HepG2 (cell line): ENCODE results near the gene POU4F2. TPM values are rescaled to one million over a fixed set of nuclear protein-coding genes. Genes with fewer than 3 reads are reported as not detected.

Source experiments
- ATAC-seq: fragments of 200-7000 bp; cut with Tn5 transposase; 3 replicates; pipeline ENCODE4 v1.9.1; 2020; ENCODE audit warnings: mild to moderate bottlenecking, moderate library complexity
- BruUV-seq: library from RNA; stranded (reverse); fragments of 400-500 nt; replicated peaks from 2 replicates; lab custom pipeline; 2021; lab: Mats Ljungman, UMichigan
- CTCF ChIA-PET: fragments of 300-600 bp; formaldehyde crosslinking; extraction: SDS; loops from one replicate; lab custom pipeline; 2021; ENCODE audit warnings: low total read pairs, inconsistent platforms, low intra/inter-chr PET ratio; lab: Yijun Ruan, JAX
- POLR2A ChIA-PET: fragments of 350-600 bp; sonication (Branson Sonifier 250); formaldehyde crosslinking; loops from one replicate; lab custom pipeline; 2020; ENCODE audit warnings: antibody characterized with exemption, inconsistent platforms; lab: Yijun Ruan, JAX
- DNase-seq: peaks from one replicate; pipeline ENCODE4 v3.0.0-alpha.2; 2015; ENCODE audit warnings: low spot score
- FAIRE-seq: peaks from 3 replicates; lab custom pipeline; 2011; peaks lifted over from hg19 to GRCh38; lab: Jason Lieb, UNC
- H2AFZ ChIP-seq: one replicate; pipeline ENCODE4 v1.6.1; 2011; ENCODE audit warnings: low read length, inconsistent platforms
- H3K27ac ChIP-seq: fragments of 300-600 bp; 3 replicates; pipeline ENCODE4 v1.8.0; 2011; ENCODE audit warnings: mixed run types, mild to moderate bottlenecking, mixed read lengths, low read length, inconsistent platforms; ENCODE audit not compliant: insufficient read depth; ENCODE audit errors: extremely low read length
- H3K27me3 ChIP-seq, 2 experiments: fragments of 200-600 bp in 1 of 2; 2 replicates in 1 of 2; 3 replicates in 1 of 2; pipeline versions ENCODE4 v1.6.0 to v1.8.0; 2011; ENCODE audit warnings: low read length in 2 of 2, mild to moderate bottlenecking in 2 of 2, moderate library complexity in 2 of 2, inconsistent platforms in 1 of 2; ENCODE audit not compliant: insufficient read depth in 2 of 2, control insufficient read depth in 1 of 2
- H3K36me3 ChIP-seq, 2 experiments: fragments of 200-600 bp in 1 of 2; replicated peaks in 1 of 2; 2 replicates in 1 of 2; 3 replicates in 1 of 2; pipeline versions ENCODE4 v1.5.1 to v1.8.0; 2011; ENCODE audit warnings: low read length in 2 of 2, inconsistent platforms in 1 of 2; ENCODE audit not compliant: insufficient read depth in 2 of 2, control insufficient read depth in 1 of 2
- H3K4me1 ChIP-seq: 2 replicates; pipeline ENCODE4 v1.5.1; 2012; ENCODE audit warnings: low read length, inconsistent platforms; ENCODE audit not compliant: insufficient read depth
- H3K4me2 ChIP-seq: 2 replicates; pipeline ENCODE4 v1.6.0; 2011; ENCODE audit warnings: low read depth, low read length, inconsistent platforms
- H3K4me3 ChIP-seq, 3 experiments: fragments of 200-600 bp in 1 of 3; sonication (generic), shearing (Covaris generic) in 1 of 3; replicated peaks in 1 of 3; 2 replicates each; pipeline ENCODE4 v1.5.1; 2011 to 2016; ENCODE audit warnings: low read length in 3 of 3, inconsistent platforms in 2 of 3, low read depth in 2 of 3, mild to moderate bottlenecking in 2 of 3, control low read depth in 1 of 3, mixed read lengths in 1 of 3; ENCODE audit not compliant: insufficient read depth in 1 of 3
- H3K79me2 ChIP-seq: one replicate; pipeline ENCODE4 v1.6.1; 2011; ENCODE audit warnings: low read length, inconsistent platforms; ENCODE audit not compliant: insufficient read depth
- H3K9ac ChIP-seq: 2 replicates; pipeline ENCODE4 v1.6.0; 2011; ENCODE audit warnings: mild to moderate bottlenecking, low read depth, low read length, inconsistent platforms; ENCODE audit not compliant: insufficient read depth
- H3K9me3 ChIP-seq: 2 replicates; pipeline ENCODE4 v1.5.1; 2012; ENCODE audit warnings: mild to moderate bottlenecking, low read length
- H4K20me1 ChIP-seq: 2 replicates; pipeline ENCODE4 v1.6.0; 2011; ENCODE audit warnings: inconsistent platforms, mild to moderate bottlenecking, low read length, moderate library complexity; ENCODE audit not compliant: insufficient read depth
- NAIF1 ChIP-seq: sonication (generic); formaldehyde crosslinking; IDR thresholded peaks from 2 replicates; pipeline ENCODE4 v1.5.0; 2020; ENCODE audit warnings: mild to moderate bottlenecking, missing genetic modification reagents, borderline replicate concordance
- U2AF1 ChIP-seq: fragments of 200-400 bp; formaldehyde crosslinking; optimal IDR thresholded peaks from 2 replicates; pipeline ENCODE3; 2017; ENCODE audit warnings: mild to moderate bottlenecking, low read depth, low read length
- WGBS: methylation state at CpG from one replicate; pipeline ENCODE4 v1.1.6; 2017; ENCODE audit warnings: low lambda C conversion rate; 5-methylcytosine and 5-hydroxymethylcytosine counted together
- in situ Hi-C: cut with HindIII; loops from 2 replicates; pipeline ENCODE4 v1.10.0; 2017; ENCODE audit warnings: low pct_unique_long_range_greater_than_20kb; ENCODE audit not compliant: extremely low pct_ligation_motif_present
- intact Hi-C: fragments of 100-400 bp; cut with micrococcal nuclease; formaldehyde crosslinking; loops from one replicate; pipeline ENCODE4 v1.10.0; 2022; ENCODE audit not compliant: unreplicated experiment
- polyA plus RNA-seq, 8 experiments: library from polyadenylated mRNA; depleted of rRNA in 3 of 8; stranded (reverse) in 7 of 8; unstranded in 1 of 8; fragments of >200 nt; fragmentation: Illumina TruSeq in 4 of 8; extraction: Trizol in 4 of 8; gene quantifications; 2 replicates each; pipeline versions ENCODE4 v1.2.1 to v1.2.3, GENCODE V29; 2011 to 2016; ENCODE audit warnings: low read depth in 4 of 8, missing spikeins in 1 of 8, mixed read lengths in 1 of 8; ENCODE audit not compliant: insufficient read depth in 1 of 8
- total RNA-seq, 5 experiments: library from RNA; depleted of rRNA; stranded (reverse); fragments of >200 nt; fragmentation: Illumina TruSeq; extraction: Trizol; gene quantifications; 2 replicates each; pipeline ENCODE4 v1.2.3, GENCODE V29; 2016; ENCODE audit warnings: low read depth in 1 of 5

Gene POU4F2
- total and polyA plus RNA-seq, 2 of the 13 experiments (the other 11 are each of a cell fraction or from before 2014, with no cell fraction given), result not detected

DNA sequence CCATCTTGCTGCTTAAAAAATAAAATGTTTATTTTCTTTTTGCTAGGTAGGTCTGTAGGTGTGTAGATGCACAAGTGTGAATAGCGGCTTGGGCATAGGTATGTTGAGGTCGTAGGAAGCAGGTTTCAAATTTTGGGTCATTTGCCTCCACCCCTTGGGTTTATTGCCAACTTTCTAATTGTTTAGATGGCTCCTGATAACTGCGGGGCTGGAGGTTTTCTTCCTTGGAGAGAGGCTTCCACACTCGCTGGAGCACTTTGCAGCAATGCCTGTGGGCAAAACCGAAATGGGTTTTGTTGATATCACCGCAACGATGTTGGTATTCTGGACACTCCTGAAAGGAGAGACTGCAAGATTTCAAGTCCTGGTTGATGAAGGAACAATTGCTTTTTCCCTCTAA, 3.9 kb upstream of the POU4F2 start:
- intact Hi-C loops (loop anchor here (5.0 kb wide), 1 partner anchor 293 kb away; no protein-coding TSS in a partner anchor), in situ Hi-C loops (loop anchor here (10.0 kb wide), 1 partner anchor 90 kb away; no protein-coding TSS in a partner anchor)
- no peaks in the 10 kb centered on the region for H3K79me2 ChIP-seq
- H3K9ac ChIP-seq, result no peak overlapping the region
- DNase-seq, result no peak
- no peak for FAIRE-seq
- ATAC-seq, result no peak
- H3K4me2 ChIP-seq, result no peak overlapping the region
- H3K9me3 ChIP-seq, result no peaks in the 10 kb centered on the region
- H3K36me3 ChIP-seq, result no peaks in the 10 kb centered on the region
- no peaks in the 10 kb centered on the region for H4K20me1 ChIP-seq
- TF ChIP-seq U2AF1, result no peak
- 16% methylated on average over 7 of the region's 7 CpGs for WGBS
- no peak overlapping the region for H3K27ac ChIP-seq
- ChIA-PET POLR2A (no interaction called here), CTCF (no interaction called here)
- peaks cover 3 to 11% of the 10 kb centered on the region in 2 experiments; a peak in 2 of 5 replicates for H3K27me3 ChIP-seq
- no peak overlapping the region for H2AFZ ChIP-seq
- no peaks in the 10 kb centered on the region for H3K4me1 ChIP-seq
- no TSS peak for BruUV-seq
- no peak overlapping the region for H3K4me3 ChIP-seq

DNA sequence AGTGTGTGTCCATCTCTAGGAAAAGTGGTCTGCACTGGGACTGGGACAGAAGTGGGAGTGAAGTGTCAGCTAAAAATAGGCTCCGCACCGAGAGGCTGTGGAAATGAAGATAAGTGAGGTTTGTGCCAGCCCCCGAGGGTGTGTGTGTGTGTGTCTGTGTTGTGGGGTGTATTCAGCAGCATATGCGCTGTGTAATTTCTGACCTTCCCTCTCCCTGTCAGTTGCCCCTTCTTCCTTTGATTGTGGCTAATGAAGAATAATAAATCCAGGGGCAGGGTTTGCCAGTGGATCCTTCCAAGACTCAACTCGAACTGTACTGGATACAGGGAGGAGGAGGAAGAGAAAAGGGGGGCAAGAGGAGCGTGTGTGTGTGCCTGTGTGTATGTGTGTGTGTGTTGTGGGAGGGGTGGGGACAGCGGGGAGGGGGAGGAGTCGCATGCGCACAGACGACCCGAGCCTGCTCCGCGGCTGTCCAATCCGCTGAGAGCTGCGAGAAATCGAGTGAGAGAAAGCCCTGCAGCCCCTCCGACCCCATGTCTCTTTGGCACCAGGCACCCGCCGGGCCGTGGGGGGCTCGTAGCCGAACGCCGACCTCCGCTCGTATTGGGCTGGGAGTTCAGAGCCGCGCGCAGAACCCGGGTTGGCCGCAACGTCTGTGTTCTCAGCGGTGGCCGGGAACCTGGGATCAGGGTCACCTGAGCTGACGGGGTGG, 916 bp upstream of the POU4F2 start:
- ATAC-seq (no peak), DNase-seq (no peak), FAIRE-seq (no peak)
- intact Hi-C loops (loop anchor here (5.0 kb wide), 1 partner anchor 295 kb away; no protein-coding TSS in a partner anchor), in situ Hi-C loops (loop anchor here (10.0 kb wide), 1 partner anchor 93 kb away; no protein-coding TSS in a partner anchor)
- H3K27me3 ChIP-seq, result peaks cover 3 to 11% of the 10 kb centered on the region in 2 experiments; a peak in 2 of 5 replicates
- H3K4me1 ChIP-seq, result no peaks in the 10 kb centered on the region
- H3K79me2 ChIP-seq, result no peaks in the 10 kb centered on the region
- CTCF ChIA-PET, result no interaction called here
- no TSS peak for BruUV-seq
- H3K4me3 ChIP-seq, result no peak overlapping the region
- POLR2A ChIA-PET, result no interaction called here
- H3K36me3 ChIP-seq, result no peaks in the 10 kb centered on the region
- no peak overlapping the region for H3K27ac ChIP-seq
- no peak overlapping the region for H3K4me2 ChIP-seq
- no peak for TF ChIP-seq NAIF1 (CRISPR knock-in tag)
- no peak overlapping the region for H3K9ac ChIP-seq
- H2AFZ ChIP-seq, result no peak overlapping the region
- WGBS, result 56% methylated on average over 18 of the region's 35 CpGs
- no peaks in the 10 kb centered on the region for H4K20me1 ChIP-seq
- H3K9me3 ChIP-seq, result no peaks in the 10 kb centered on the region
